Gastrocnemius medialis (tissue), 4 donors: ENCODE measurements around the gene SLC39A11.

ENCODE experiments used
- POLR2A ChIP-seq, 2 donors: fragments of 450-650 bp; IDR thresholded peaks; one replicate each; pipeline ENCODE4 v1.6.1; 2017; ENCODE audit warnings: antibody characterized with exemption in 2 of 2, mild to moderate bottlenecking in 2 of 2, moderate library complexity in 2 of 2
- TF ChIP-seq, protein P1 (sequence below), 5 experiments: fragments of 450-650 bp in 3 of 5; fragments of 200-600 bp in 2 of 5; sonication (generic) in 2 of 5; IDR thresholded peaks in 4 of 5; conservative IDR thresholded peaks in 1 of 5; 1 replicate in 4 of 5; 2 replicates in 1 of 5; pipeline ENCODE4 v1.5.1; 2016 to 2019; ENCODE audit warnings: antibody characterized with exemption in 5 of 5, mild to moderate bottlenecking in 3 of 5, moderate library complexity in 3 of 5

DNA sequence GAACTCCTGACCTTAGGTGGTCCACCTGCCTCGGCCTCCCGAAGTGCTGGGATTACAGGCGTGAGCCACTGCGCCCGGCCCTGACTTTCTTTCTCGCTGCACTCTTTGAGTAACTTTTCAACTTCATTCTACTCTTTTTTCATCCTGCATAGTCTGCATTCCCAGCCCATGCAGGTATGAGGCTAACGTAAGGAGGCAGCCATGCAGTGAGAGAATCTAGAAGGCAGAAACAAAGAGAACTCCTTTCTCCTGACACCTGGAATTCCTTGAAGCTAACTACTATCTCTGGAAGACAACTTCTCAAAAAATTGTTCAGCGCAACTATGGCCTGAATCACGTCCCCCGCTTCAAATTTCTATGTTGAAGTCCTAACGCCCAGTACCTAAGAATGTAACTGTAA lies 152.0 kb downstream of the SLC39A11 start:
- TF ChIP-seq, protein P1, sequence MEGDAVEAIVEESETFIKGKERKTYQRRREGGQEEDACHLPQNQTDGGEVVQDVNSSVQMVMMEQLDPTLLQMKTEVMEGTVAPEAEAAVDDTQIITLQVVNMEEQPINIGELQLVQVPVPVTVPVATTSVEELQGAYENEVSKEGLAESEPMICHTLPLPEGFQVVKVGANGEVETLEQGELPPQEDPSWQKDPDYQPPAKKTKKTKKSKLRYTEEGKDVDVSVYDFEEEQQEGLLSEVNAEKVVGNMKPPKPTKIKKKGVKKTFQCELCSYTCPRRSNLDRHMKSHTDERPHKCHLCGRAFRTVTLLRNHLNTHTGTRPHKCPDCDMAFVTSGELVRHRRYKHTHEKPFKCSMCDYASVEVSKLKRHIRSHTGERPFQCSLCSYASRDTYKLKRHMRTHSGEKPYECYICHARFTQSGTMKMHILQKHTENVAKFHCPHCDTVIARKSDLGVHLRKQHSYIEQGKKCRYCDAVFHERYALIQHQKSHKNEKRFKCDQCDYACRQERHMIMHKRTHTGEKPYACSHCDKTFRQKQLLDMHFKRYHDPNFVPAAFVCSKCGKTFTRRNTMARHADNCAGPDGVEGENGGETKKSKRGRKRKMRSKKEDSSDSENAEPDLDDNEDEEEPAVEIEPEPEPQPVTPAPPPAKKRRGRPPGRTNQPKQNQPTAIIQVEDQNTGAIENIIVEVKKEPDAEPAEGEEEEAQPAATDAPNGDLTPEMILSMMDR (IDR thresholded peaks at IDR 0.05 in 4 of 5, conservative IDR thresholded peaks at IDR 0.05 in 1 of 5) = no peak
- TF ChIP-seq POLR2A (IDR thresholded peaks at IDR 0.05) = no peak
